Neural crest cell (in vitro differentiated cells): ENCODE data around the gene BEAN1. TPM values are rescaled to one million over a fixed set of nuclear protein-coding genes. Genes with fewer than 3 reads are reported as not detected.
"Not testable (repeated sequence)": the region's sequence is repeated elsewhere in the genome, so short reads cannot be mapped to it uniquely, and the experiment has no call there.

Experiments used
- DNase-seq: peaks from one replicate; pipeline ENCODE4 v3.0.0; 2021; ENCODE audit warnings: low read depth, mixed read lengths, low spot score
- H3K27ac Mint-ChIP-seq: one replicate; pipeline ENCODE4 v1.8.0; 2021; ENCODE audit warnings: mild to moderate bottlenecking, mixed read lengths; ENCODE audit not compliant: unreplicated experiment
- H3K27me3 Mint-ChIP-seq: 2 replicates; pipeline ENCODE4 v1.8.0; 2021; ENCODE audit warnings: low read depth, mild to moderate bottlenecking, mixed read lengths
- H3K36me3 Mint-ChIP-seq: 2 replicates; pipeline ENCODE4 v1.8.0; 2021; ENCODE audit warnings: low read depth, mild to moderate bottlenecking, mixed read lengths
- H3K4me1 Mint-ChIP-seq: 2 replicates; pipeline ENCODE4 v1.8.0; 2021; ENCODE audit warnings: mixed read lengths
- H3K4me3 Mint-ChIP-seq: one replicate; pipeline ENCODE4 v1.8.0; 2021; ENCODE audit warnings: mild to moderate bottlenecking, mixed read lengths
- H3K9me3 Mint-ChIP-seq: 2 replicates; pipeline ENCODE4 v1.8.0; 2021; ENCODE audit warnings: mixed read lengths
- total RNA-seq: library from RNA; stranded (reverse); gene quantifications from 2 replicates; pipeline ENCODE4 v1.2.1, GENCODE V29; 2021
- TF ChIP-seq, protein P1 (sequence below): fragments of 200-600 bp; sonication (generic); conservative IDR thresholded peaks from 2 replicates; pipeline ENCODE4 v1.5.0; 2021; ENCODE audit warnings: antibody characterized with exemption, mild to moderate bottlenecking

The BEAN1 gene
- total RNA-seq, 1 donor from 2014 or later = 1.5 TPM

DNA sequence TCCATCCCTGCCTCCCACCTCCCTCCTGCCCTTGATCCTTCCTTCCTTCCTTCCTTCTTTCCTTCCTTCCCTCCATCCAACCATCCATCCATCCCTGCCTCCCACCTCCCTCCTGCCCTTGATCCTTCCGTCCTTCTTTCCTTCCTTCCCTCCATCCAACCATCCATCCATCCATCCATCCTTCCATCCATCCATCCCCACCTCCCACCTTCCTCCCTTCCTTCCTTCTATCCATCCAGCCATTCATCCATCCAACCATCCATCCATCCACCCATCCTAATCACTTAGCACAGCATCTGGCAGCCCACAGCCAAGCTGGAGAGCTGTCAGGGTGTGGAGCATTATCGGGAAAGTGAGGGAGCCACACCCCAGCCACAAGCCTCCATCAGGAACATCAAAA lies 68.3 kb downstream of the BEAN1 start:
- Mint-ChIP-seq H3K36me3 (peaks cover 11% of the 10 kb centered on the region), H3K4me3 (no peak overlapping the region), H3K27me3 (no peaks in the 10 kb centered on the region)

DNA sequence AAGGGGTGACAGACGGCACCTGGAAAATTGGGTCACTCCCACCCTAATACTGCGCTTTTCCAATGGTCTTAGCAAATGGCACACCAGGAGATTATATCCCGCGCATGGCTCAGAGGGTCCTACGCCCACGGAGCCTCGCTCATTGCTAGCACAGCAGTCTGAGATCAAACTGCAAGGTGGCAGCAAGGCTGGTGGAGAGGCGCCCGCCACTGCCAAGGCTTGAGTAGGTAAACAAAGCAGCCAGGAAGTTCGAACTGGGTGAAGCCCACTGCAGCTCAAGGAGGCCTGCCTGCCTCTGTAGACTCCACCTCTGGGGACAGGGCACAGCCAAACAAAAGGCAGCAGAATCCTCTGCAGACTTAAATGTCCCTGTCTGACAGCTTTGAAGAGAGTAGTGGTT lies 69.1 kb downstream of the BEAN1 start:
- H3K4me1 Mint-ChIP-seq, DNase-seq, H3K9me3 Mint-ChIP-seq, H3K27me3 Mint-ChIP-seq, H3K27ac Mint-ChIP-seq, H3K4me3 Mint-ChIP-seq: not testable (repeated sequence)
- peaks cover 11% of the 10 kb centered on the region for H3K36me3 Mint-ChIP-seq

More for the DNA sequence above, 68.3 kb downstream of the BEAN1 start:
- no peaks in the 10 kb centered on the region for H3K4me1 Mint-ChIP-seq
- H3K27ac Mint-ChIP-seq = no peak overlapping the region
- TF ChIP-seq, protein P1, sequence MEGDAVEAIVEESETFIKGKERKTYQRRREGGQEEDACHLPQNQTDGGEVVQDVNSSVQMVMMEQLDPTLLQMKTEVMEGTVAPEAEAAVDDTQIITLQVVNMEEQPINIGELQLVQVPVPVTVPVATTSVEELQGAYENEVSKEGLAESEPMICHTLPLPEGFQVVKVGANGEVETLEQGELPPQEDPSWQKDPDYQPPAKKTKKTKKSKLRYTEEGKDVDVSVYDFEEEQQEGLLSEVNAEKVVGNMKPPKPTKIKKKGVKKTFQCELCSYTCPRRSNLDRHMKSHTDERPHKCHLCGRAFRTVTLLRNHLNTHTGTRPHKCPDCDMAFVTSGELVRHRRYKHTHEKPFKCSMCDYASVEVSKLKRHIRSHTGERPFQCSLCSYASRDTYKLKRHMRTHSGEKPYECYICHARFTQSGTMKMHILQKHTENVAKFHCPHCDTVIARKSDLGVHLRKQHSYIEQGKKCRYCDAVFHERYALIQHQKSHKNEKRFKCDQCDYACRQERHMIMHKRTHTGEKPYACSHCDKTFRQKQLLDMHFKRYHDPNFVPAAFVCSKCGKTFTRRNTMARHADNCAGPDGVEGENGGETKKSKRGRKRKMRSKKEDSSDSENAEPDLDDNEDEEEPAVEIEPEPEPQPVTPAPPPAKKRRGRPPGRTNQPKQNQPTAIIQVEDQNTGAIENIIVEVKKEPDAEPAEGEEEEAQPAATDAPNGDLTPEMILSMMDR = no peak
- peaks cover 3% of the 10 kb centered on the region for H3K9me3 Mint-ChIP-seq
- DNase-seq = no peak

DNA sequence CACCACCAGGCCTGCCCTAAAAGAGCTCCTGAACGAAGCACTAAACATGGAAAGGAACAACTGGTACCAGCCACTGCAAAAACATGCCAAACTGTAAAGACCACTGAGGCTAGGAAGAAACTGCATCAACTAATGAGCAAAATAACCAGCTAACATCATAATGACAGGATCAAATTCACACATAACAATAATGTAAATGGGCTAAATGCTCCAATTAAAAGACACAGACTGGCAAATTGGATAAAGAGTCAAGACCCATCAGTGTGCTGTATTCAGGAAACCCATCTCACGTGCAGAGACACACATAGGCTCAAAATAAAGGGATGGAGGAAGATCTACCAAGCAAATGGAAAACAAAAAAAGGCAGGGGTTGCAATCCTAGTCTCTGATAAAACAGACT lies 70.8 kb downstream of the BEAN1 start:
- H3K27ac Mint-ChIP-seq, H3K4me3 Mint-ChIP-seq, H3K9me3 Mint-ChIP-seq, H3K4me1 Mint-ChIP-seq, H3K27me3 Mint-ChIP-seq, DNase-seq: not testable (repeated sequence)
- peaks cover 11% of the 10 kb centered on the region for H3K36me3 Mint-ChIP-seq

DNA sequence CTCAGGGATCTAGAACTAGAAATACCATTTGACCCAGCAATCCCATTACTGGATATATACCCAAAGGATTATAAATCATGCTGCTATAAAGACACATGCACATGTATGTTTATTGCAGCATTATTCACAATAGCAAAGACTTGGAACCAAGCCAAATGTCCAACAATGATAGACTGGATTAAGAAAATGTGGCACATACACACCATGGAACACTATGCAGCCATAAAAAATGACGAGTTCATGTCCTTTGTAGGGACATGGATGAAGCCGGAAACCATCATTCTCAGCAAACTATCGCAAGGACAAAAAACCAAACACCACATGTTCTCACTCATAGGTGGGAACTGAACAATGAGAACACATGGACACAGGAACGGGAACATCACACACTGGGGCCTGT lies 74.5 kb downstream of the BEAN1 start:
- H3K27me3 Mint-ChIP-seq, H3K27ac Mint-ChIP-seq, H3K4me3 Mint-ChIP-seq, H3K4me1 Mint-ChIP-seq, H3K9me3 Mint-ChIP-seq, DNase-seq: not testable (repeated sequence)
- peaks cover 11% of the 10 kb centered on the region for H3K36me3 Mint-ChIP-seq

DNA sequence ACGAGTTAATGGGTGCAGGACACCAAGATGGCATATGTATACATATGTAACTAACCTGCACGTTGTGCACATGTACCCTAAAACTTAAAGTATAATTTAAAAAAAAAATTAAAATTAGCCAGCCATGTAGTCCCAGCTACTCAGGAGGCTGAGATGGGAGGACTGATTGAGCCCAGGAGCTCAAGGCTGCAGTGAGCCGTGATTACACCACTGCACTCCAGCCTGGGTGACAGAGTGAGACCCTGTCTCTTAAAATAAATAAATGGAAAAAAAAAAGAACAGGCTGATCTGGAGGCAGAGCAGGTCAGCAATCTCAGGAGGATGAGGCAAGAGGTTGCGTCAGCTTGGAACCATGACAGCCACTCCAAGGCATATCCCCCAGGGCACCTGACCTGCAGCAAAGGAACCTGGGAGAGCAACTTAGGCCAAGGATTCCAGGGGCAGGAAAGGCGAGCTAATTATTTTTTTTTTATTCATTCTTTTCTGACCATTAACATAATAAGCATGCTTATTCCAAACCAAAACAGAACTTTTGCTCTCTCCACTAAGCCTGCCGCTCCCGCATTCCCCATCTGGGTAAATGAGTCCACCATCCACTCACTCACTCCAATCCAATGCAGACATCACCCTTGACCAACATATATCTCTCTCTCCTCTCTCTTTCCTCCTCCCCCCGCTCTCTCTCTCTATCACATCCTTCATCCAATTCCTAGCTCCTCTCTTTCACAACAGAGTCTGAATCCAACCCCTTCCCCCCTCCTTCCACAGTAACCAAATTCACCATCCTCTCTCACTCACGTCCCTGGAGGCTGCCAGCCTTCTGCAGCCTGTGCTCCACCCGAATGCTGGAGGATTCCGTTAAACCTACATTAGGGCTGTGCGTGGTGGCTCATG lies 75.2 kb downstream of the BEAN1 start:
- Mint-ChIP-seq H3K4me3 (no peak overlapping the region), H3K4me1 (peaks cover 9% of the 10 kb centered on the region), H3K27ac (no peak overlapping the region), H3K27me3 (no peaks in the 10 kb centered on the region), H3K36me3 (peaks cover 7% of the 10 kb centered on the region), H3K9me3 (peaks cover 3% of the 10 kb centered on the region)
- DNase-seq = no peak
- TF ChIP-seq, protein P1 = no peak

DNA sequence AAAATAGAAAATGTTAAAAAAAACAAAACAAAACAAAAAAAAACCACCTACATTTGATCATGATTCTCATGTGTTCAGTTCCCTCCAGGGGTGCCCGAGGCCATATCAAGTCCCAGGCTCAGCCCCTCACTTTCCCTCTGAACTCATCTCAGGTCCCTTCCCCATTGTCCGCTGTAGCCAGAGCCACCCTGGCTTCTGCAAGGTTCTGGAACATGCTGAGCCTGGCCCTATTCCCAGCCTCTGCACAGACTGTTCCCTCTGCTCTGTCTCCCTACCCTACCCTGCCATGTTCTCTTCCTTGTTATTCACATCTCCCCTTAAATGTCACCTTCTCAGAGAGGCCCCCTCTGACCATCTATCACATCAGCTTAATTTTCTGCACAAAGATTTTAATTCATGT lies 75.9 kb downstream of the BEAN1 start:
- Mint-ChIP-seq H3K9me3 (peaks cover 3% of the 10 kb centered on the region), H3K27ac (no peak overlapping the region), H3K4me1 (peaks cover 9% of the 10 kb centered on the region), H3K27me3 (no peaks in the 10 kb centered on the region), H3K36me3 (peaks cover 7% of the 10 kb centered on the region), H3K4me3 (no peak overlapping the region)
- no peak for DNase-seq
- TF ChIP-seq, protein P1 = no peak

DNA sequence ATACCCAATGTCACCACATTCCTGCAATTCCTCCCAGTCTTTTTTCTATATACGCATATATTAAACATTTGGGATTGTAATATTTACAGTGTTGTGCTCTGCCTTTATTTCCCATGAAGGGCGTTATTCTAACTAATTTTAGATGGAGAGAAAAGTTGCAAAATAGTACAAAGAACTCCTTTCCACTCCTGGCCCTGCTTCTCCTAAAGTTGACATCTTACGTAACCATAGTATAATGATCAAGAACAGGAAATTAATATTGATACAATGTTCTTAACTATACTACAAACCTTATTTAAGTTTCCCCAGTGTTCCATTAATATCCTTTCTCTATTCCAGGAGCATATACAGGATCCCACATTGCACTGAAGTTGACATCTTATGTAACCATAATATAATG lies 76.5 kb downstream of the BEAN1 start:
- H3K4me1 Mint-ChIP-seq = peaks cover 9% of the 10 kb centered on the region
- H3K4me3 Mint-ChIP-seq = no peak overlapping the region

More for the DNA sequence above, 76.5 kb downstream of the BEAN1 start:
- peaks cover under 1% of the 10 kb centered on the region for H3K9me3 Mint-ChIP-seq
- no peak overlapping the region for H3K27ac Mint-ChIP-seq
- no peak for DNase-seq
- peaks cover 5% of the 10 kb centered on the region for H3K36me3 Mint-ChIP-seq
- TF ChIP-seq, protein P1 = no peak
- no peaks in the 10 kb centered on the region for H3K27me3 Mint-ChIP-seq
